Stimulated activated CD8-positive, alpha-beta memory T cell treated with anti-CD3 and anti-CD28 coated beads, Interleukin-4, amount 100 ng/mL, for 48 hours (primary cell): ENCODE data around the gene TMEM151B.
A peak's percentile ranks its signal among the peaks of the same experiment; 100 is the strongest.

Source experiments
- DNase-seq: peaks from one replicate; pipeline ENCODE4 v3.0.0-alpha.2; 2020

TMEM151B gene

GRCh38 chr6:44285552-44286284 lies 15.5 kb downstream of the TMEM151B start:
- no peak for DNase-seq

GRCh38 chr6:44286285-44286565 lies 16.0 kb downstream of the TMEM151B start:
- no peak for DNase-seq

DNA sequence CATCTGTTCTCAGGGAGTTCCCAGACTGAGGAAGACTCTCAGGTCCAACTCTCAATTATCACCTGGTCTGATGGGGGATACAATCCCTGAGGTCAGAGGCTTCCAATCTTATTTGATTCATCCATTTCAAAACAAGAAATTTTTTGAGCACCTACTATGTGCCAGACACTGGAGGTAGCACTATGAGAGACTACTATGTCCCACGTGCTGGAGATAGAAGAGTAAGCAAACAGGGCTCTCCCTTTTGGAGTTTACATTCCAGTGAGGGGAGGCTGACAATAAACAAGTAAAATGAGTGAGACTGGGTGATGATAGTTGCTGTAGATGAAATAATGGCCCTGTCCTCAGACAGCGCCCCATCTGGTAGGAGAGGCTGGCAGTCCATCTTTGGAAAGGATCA lies 16.5 kb downstream of the TMEM151B start:
- no peak for DNase-seq

- no peak for DNase-seq
Observed at GRCh38 chr6:44289726-44290260, 19.5 kb downstream of the TMEM151B start.

GRCh38 chr6:44291841-44292240 lies 21.6 kb downstream of the TMEM151B start:
- DNase-seq: no peak

DNA sequence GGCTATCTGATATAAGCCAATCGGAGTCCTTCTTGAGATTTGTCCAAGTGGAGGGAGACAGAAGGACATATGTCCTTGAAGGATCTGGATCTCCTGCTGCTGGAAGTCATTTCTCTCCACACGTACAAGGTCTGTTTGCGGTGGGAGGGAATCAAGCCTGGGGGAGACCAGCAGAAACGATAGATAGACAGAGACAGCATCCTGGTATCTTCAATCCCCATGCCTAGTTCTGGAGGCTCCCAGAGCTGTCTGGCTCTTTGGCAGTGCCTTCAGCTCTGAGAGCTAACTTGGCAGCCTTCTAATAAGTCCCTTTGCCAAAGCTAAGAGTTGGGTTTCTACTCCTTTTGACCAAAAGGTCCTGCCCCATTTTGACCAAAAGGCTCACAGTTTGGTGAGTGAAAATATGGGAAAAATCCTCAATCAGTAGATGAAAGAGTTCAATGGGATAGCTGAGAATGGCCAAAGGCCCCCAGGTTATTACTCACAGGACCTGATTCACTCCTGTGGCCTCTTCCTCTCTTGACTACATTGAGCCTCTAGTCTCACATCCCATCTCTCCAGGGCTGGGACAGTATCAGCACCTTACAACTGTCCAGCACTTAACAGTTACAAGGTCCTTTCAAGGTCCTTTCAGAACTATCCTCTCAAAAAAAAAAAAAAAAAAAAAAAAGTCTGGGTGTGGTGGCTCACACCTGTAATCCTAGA lies 22.6 kb downstream of the TMEM151B start:
- no peak for DNase-seq

GRCh38 chr6:44294832-44295791 lies 24.9 kb downstream of the TMEM151B start:
- no peak for DNase-seq

DNA sequence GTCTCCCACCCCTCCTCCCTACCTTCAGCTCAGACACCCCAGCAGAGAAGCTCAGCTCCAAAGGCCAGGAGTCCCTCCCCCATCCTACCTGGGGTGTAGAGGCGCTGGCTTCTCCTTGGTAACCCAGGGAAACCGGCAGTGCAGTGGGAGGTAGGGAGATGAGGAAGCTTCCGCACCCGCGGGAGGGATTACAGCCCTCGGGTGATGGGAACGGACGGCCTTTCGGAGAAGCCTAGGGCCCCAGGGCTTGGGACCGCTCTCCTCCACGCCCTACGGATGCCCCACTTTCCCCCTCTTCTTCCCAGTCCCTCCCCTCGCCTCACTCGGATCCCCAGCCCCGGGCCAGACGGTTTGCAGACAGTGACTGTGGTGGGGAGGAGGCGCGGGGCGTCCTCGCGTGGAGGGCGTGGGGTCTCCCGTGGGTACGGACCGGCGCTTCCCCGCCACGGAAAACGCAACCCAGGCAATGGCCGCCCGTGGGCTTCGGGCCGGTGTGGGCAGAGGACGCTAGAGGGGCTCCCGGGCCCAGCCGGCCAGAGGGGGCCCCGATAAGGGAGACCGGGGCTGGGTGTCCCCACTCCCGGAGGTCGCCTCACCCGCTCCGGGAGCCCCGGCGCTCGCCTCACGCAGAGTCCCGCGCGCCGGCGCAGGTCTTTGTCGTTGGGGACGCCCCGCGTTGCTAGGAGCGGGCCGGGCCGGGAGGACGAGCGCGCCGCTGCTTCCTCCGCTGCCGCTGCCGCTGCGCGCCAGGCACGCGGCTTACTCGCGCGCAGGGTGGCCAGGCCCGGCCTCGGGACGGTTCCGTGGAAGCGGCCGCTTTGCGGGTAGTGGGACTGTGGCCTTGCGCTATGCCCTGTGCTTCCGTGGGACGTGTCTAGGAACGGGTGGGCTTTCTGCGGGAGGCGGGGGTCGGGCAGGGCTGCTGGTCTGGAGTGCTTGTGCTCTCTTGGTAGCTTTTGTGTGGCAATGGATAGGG lies 27.1 kb downstream of the TMEM151B start:
- peak; percentile 66 for DNase-seq

DNA sequence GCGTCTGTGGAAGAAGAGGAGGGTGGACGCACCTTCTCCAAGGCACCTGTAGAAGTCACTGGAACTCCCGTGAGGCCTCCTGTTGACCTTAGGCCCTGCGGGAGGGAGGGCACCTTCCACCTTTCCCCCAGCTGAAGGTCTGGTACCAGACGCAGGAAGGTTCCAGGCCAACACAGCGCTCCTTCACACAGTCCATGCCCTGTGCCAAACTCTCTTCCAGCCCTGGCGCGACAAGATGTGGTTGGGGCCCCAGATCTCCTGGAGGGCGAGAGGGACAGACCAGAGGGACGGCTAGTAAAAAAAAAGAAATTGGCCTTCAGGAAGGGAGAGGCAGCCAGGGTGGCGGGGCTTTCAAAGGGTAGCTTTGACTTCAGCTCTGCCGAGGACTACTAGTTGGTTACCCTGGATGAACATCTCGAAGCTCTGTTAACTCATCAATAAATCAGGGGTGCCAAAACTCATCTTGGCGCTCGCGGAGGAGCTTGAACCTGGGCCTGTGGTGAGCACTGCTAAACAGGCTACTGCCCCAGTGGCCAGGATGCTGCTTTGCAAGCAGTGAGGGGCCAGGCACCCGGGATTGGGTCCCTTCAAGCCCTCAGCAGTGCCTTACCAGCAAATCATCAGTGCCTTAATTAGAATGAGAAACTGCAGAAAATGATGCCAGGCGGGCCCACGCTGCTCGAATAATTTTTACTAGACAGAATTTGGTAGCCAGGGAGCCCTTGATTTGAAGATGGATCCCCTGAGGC lies 28.0 kb downstream of the TMEM151B start:
- no peak for DNase-seq

- DNase-seq: no peak
Observed at GRCh38 chr6:44298864-44299263, 28.6 kb downstream of the TMEM151B start.

DNA sequence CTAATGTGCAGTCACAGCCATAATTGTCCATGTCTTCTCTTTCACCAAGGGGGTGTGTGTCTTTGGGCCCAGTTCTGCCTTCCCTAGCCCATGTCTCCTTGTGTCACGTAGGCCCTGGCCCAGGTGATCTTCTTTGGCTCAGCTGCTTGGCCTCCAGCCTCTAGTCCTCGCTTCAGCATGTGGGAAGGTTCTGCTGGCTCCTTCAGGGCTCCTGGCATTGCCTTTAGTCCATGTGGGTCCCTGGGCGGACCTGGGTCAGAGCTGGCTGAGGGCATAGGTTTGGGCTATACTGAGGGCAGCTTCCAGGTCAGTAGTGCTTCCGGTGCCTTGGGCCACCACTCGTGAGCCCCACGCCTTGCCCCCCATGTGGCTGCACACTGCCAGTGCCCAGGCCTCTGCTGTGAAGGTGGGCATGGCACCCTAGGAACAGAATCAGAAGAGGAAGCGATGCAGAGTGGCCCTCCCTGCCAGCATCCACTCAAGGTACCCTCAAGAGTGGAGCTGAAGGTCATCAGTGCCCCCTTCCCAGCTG lies 30.1 kb downstream of the TMEM151B start:
- DNase-seq: no peak

DNA sequence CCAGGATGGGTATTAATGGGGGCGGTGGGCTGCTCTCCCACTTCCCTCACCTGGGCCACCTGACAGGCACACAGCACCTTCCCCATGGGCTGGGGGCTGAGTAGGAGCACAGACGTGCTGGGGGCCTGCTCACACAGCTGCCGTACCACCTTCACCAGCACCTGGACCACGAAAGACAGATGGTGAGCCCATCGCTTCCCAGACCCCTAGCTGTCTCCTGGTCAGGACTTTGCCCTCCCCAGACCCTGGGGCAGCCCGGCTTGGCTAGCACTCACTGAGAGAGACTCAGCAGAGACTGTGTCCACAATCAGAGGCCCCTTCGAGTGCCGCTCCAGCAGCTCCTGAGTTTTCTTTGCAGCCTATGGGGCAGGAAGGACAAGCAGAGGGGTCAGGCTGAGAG lies 30.9 kb downstream of the TMEM151B start:
- no peak for DNase-seq

DNA sequence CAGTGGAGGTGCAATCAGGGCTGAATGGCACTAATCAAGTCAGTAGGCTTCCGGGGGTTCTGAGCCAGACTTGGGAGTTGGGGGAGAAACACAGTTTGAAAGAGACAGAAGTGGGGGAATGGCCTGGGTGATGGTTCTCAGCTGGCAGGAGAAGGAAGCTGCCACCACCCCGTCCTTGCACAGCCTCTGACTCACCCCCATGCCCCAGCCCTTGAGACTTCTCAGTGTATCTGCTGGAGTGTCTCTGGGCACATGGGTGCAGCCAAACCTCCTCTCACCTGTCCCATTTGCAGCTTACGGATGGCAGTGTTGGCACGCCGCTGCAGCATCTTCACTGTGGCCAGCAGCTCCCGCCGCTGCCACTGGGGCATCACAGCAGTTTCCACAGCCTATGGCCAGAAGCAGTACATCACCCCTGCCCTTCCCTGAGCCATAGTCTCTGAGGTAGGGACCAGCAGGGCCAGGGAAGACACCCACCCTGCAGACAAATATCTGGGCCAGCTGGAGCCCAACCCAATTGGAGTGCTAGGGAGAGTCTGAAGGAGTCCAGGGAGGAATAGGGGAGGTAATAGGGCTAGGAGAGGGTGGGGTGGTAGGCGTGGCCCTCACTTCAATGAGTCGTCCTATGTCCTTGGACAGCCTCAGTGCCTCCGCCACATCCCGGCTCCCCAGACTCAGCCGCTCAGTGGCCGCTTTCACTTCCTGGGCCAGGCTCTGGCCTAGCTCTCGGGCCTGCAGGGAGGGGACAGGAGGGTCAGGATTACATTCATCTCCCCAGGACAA lies 31.7 kb downstream of the TMEM151B start:
- DNase-seq: peak; percentile 17

- DNase-seq: peak; percentile 12
Observed at GRCh38 chr6:44302856-44303255, 32.6 kb downstream of the TMEM151B start.

DNA sequence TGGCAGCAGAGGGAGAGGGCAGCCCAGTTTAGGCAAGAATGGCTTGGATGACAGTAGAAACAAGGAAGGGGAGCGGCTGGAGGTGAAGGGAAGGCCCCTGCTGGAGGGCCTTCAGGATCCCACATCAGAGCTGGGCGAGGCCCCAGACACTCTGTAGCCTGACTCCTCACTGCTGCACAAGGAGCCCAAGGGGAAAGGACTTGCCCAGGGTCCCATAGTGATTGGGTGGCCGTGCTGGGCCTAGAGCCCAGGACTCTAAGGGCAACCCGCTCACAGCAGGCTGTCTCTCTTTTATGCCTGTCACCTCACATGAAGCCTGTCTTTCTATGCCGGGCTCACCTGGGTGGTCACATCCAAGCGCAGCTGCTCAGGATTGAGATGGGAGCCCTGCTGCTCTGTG lies 33.6 kb downstream of the TMEM151B start:
- peak; percentile 7 for DNase-seq

GRCh38 chr6:44304282-44305199 lies 34.3 kb downstream of the TMEM151B start:
- peak; percentile 51 for DNase-seq

DNA sequence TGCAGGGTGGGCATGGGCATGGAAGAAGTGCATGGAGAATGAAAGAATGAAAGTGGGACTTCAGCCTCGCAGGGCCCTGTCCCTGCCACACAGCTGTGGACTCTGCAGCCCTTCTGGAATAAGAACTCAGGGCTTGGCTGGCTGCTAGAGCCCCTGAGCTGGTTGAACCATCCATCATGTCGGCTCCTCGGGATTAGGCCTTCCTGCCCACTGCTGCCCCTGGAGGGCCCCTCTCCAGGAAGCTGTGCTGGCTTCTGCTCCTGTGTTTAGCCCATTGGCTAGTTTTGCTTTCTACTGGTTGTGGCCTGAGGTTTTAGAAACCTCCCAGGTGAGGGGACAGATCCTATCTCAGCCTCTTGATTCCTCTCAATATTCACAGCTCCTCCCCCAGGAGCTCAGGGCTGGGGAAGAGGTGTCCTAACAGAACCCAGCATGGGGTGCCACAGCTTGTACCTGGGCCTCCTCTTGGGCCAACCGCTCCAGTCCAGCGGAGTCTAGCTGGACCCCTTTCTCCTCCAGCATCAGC lies 35.0 kb downstream of the TMEM151B start:
- DNase-seq: no peak

DNA sequence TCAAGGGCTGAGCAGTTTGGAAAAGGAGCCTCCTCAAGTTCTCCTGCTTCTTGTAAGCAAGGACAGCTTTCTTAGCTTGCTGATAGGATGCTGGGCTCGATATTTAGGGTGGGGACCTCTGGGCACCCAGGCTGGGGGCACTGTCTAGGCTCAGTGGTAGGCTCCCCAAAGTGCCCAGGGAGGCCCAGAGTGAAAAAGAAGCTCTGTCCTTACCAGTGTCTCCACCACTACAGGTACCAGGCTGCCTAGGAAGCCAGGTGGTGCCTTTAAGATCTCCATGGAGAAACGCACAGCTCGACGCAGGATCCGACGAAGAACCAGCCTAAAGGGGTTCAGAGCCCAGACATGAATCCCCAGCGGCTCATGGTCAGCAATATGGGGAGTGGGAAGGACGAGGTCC lies 36.5 kb downstream of the TMEM151B start:
- no peak for DNase-seq

GRCh38 chr6:44307217-44307616 lies 37.0 kb downstream of the TMEM151B start:
- no peak for DNase-seq
